Osteocyte (in vitro differentiated cells): ENCODE measurements around the gene URB1. TPM values are rescaled to one million over a fixed set of nuclear protein-coding genes. Genes with fewer than 3 reads are reported as not detected.

Experiments
- DNase-seq: peaks from one replicate; pipeline ENCODE4 v3.0.0; 2021; ENCODE audit warnings: mixed read lengths; ENCODE audit not compliant: unreplicated experiment; ENCODE audit errors: extremely low spot score
- H3K27ac Mint-ChIP-seq: one replicate; pipeline ENCODE4 v1.8.0; 2021; ENCODE audit warnings: mild to moderate bottlenecking, mixed read lengths; ENCODE audit not compliant: unreplicated experiment
- H3K27me3 Mint-ChIP-seq: one replicate; pipeline ENCODE4 v1.8.0; 2021; ENCODE audit warnings: mixed read lengths; ENCODE audit not compliant: unreplicated experiment
- H3K36me3 Mint-ChIP-seq: one replicate; pipeline ENCODE4 v1.8.0; 2021; ENCODE audit warnings: mixed read lengths; ENCODE audit not compliant: unreplicated experiment
- H3K4me1 Mint-ChIP-seq: one replicate; pipeline ENCODE4 v1.8.0; 2021; ENCODE audit warnings: mixed read lengths; ENCODE audit not compliant: unreplicated experiment
- H3K4me3 Mint-ChIP-seq: one replicate; pipeline ENCODE4 v1.8.0; 2021; ENCODE audit warnings: mild to moderate bottlenecking, moderate library complexity, mixed read lengths; ENCODE audit not compliant: unreplicated experiment
- H3K9me3 Mint-ChIP-seq: one replicate; pipeline ENCODE4 v1.8.0; 2021; ENCODE audit warnings: mixed read lengths; ENCODE audit not compliant: unreplicated experiment
- total RNA-seq: library from RNA; stranded (reverse); gene quantifications from 2 replicates; pipeline ENCODE4 v1.2.1, GENCODE V29; 2021
- TF ChIP-seq, protein P1 (sequence below): fragments of 200-600 bp; sonication (generic); IDR thresholded peaks from 2 replicates; pipeline ENCODE4 v1.5.0; 2021; ENCODE audit warnings: antibody characterized with exemption, mild to moderate bottlenecking, moderate library complexity

The URB1 gene
- total RNA-seq, 1 donor from 2014 or later: 15.4 TPM

- no peak for DNase-seq
- H3K4me1 Mint-ChIP-seq: no peaks in the 10 kb centered on the region
- TF ChIP-seq, protein P1, sequence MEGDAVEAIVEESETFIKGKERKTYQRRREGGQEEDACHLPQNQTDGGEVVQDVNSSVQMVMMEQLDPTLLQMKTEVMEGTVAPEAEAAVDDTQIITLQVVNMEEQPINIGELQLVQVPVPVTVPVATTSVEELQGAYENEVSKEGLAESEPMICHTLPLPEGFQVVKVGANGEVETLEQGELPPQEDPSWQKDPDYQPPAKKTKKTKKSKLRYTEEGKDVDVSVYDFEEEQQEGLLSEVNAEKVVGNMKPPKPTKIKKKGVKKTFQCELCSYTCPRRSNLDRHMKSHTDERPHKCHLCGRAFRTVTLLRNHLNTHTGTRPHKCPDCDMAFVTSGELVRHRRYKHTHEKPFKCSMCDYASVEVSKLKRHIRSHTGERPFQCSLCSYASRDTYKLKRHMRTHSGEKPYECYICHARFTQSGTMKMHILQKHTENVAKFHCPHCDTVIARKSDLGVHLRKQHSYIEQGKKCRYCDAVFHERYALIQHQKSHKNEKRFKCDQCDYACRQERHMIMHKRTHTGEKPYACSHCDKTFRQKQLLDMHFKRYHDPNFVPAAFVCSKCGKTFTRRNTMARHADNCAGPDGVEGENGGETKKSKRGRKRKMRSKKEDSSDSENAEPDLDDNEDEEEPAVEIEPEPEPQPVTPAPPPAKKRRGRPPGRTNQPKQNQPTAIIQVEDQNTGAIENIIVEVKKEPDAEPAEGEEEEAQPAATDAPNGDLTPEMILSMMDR: no peak
- H3K27ac Mint-ChIP-seq: no peak overlapping the region
- peaks cover 5% of the 10 kb centered on the region for H3K36me3 Mint-ChIP-seq
- no peaks in the 10 kb centered on the region for H3K9me3 Mint-ChIP-seq
- no peak overlapping the region for H3K4me3 Mint-ChIP-seq
- H3K27me3 Mint-ChIP-seq: no peaks in the 10 kb centered on the region
These were observed 89.4 kb downstream of the URB1 start for GRCh38 chr21:32303385-32303784.

DNA sequence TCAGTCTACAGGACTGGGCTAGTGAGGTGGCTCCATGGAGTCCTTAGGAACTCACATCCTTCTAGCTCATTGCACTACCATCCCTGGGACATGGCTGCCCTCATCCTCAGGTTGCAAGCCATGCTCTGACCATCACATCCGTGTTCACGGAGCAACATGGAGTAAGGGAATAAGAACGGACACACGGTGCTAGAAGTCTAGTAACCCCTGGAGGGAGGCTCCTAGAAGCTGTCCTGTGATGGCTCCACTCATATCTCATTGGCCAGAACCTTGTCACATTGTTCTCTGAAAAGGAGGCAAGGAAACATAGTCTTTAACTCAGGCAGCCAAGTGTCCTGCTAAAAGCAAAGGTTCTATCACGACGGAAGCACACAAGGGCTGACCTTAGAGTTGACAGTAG, 90.3 kb downstream of the URB1 start:
- Mint-ChIP-seq H3K27ac (no peak overlapping the region), H3K4me3 (no peak overlapping the region), H3K36me3 (peaks cover 5% of the 10 kb centered on the region), H3K4me1 (no peaks in the 10 kb centered on the region), H3K27me3 (no peaks in the 10 kb centered on the region), H3K9me3 (no peaks in the 10 kb centered on the region)
- TF ChIP-seq, protein P1: no peak
- DNase-seq: no peak

DNA sequence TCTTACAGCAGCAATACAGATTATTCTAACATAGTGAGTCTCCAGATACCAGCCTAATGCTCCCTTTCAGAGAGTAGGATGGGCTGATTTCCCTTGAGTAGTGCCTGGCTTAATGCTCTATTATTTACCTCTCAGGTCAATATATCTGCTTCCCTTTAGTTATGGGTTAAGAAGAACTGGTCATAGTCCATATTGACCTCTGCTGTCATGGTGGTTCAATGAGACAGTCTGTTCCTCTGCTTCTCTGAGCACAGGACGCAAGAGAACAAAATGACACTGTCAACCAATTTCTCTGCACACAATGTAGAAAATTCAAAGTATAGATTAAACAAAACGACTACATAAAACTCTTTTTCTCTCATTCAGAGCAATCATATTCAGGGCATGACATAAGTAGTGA, 91.2 kb downstream of the URB1 start:
- no peak overlapping the region for H3K27ac Mint-ChIP-seq
- no peak overlapping the region for H3K4me3 Mint-ChIP-seq
- no peak for DNase-seq
- peaks cover 1% of the 10 kb centered on the region for H3K36me3 Mint-ChIP-seq
- H3K27me3 Mint-ChIP-seq: no peaks in the 10 kb centered on the region
- TF ChIP-seq, protein P1: no peak
- no peaks in the 10 kb centered on the region for H3K4me1 Mint-ChIP-seq
- H3K9me3 Mint-ChIP-seq: no peaks in the 10 kb centered on the region

GRCh38 chr21:32300117-32300681, 92.6 kb downstream of the URB1 start:
- DNase-seq: no peak
- Mint-ChIP-seq H3K4me3 (no peak overlapping the region), H3K27me3 (no peaks in the 10 kb centered on the region), H3K9me3 (no peaks in the 10 kb centered on the region), H3K4me1 (no peaks in the 10 kb centered on the region), H3K36me3 (no peaks in the 10 kb centered on the region), H3K27ac (no peak overlapping the region)
- TF ChIP-seq, protein P1: no peak

DNA sequence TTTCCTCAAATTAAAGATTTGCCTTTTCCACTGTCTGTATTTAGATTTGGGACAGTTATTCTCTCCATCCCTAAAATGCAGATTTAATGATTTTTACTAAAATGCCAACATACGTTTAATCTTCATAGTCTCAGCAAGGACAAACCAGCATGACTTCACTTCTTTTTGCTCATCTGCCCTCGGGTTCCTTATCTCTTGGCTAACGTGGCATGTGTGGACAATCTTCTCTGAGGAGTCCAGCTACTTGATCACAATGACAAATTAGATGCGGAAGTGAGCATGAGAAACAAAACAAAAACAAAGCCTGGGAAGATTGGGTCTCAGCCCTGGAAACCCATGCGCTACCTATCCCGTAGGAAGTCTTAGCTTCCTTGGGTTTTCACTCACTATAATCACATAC, 93.1 kb downstream of the URB1 start:
- H3K9me3 Mint-ChIP-seq: no peaks in the 10 kb centered on the region
- H3K36me3 Mint-ChIP-seq: no peaks in the 10 kb centered on the region

More for the DNA sequence above, 93.1 kb downstream of the URB1 start:
- no peak overlapping the region for H3K4me3 Mint-ChIP-seq
- DNase-seq: no peak
- no peak overlapping the region for H3K27ac Mint-ChIP-seq
- no peaks in the 10 kb centered on the region for H3K27me3 Mint-ChIP-seq
- no peaks in the 10 kb centered on the region for H3K4me1 Mint-ChIP-seq
- TF ChIP-seq, protein P1: no peak
